Gastrocnemius medialis (tissue), 4 donors: ENCODE results near the gene IFNE. TPM values are rescaled to one million over a fixed set of nuclear protein-coding genes. Genes with fewer than 3 reads are reported as not detected.
"Not testable (repeated sequence)": the region's sequence is repeated elsewhere in the genome, so short reads cannot be mapped to it uniquely, and the experiment has no call there.

Source experiments
- ATAC-seq, 2 donors: fragments of 150-250 bp; one replicate each; pipeline ENCODE4 v1.9.1; 2016
- DNase-seq, 2 donors: peaks; one replicate each; pipeline ENCODE4 v3.0.0-alpha.2; 2019
- H3K27ac ChIP-seq, 4 donors: fragments of 200-600 bp; sonication (generic); 1 replicate in 1 of 4; 2 replicates in 3 of 4; pipeline ENCODE4 v1.5.1; 2016 to 2018; ENCODE audit warnings: mild to moderate bottlenecking in 2 of 4, moderate library complexity in 1 of 4
- H3K27me3 ChIP-seq, 3 donors: fragments of 200-600 bp; sonication (generic) in 2 of 3; 1 replicate in 1 of 3; 2 replicates in 2 of 3; pipeline versions ENCODE4 v1.5.1 to v1.6.0; 2016 to 2019; ENCODE audit warnings: mild to moderate bottlenecking in 1 of 3, moderate library complexity in 1 of 3
- H3K36me3 ChIP-seq, 2 donors: fragments of 200-600 bp; sonication (generic) in 1 of 2; one replicate each; pipeline ENCODE4 v1.5.1; 2017 to 2018
- H3K4me1 ChIP-seq, 2 donors: fragments of 200-600 bp; sonication (generic) in 1 of 2; one replicate each; pipeline ENCODE4 v1.5.1; 2016 to 2017; ENCODE audit warnings: mild to moderate bottlenecking in 2 of 2
- H3K4me3 ChIP-seq, 4 donors: fragments of 200-600 bp; sonication (generic) in 3 of 4; 1 replicate in 1 of 4; 2 replicates in 3 of 4; pipeline ENCODE4 v1.5.1; 2016 to 2019; ENCODE audit warnings: mild to moderate bottlenecking in 2 of 4
- H3K9me3 ChIP-seq, 3 donors: fragments of 200-600 bp; sonication (generic) in 2 of 3; 1 replicate in 1 of 3; 2 replicates in 2 of 3; pipeline ENCODE4 v1.5.1; 2016 to 2019
- POLR2A ChIP-seq, 2 donors: fragments of 450-650 bp; IDR thresholded peaks; one replicate each; pipeline ENCODE4 v1.6.1; 2017; ENCODE audit warnings: antibody characterized with exemption in 2 of 2, mild to moderate bottlenecking in 2 of 2, moderate library complexity in 2 of 2
- in situ Hi-C, 4 donors: fragments of 200-750 bp; cut with MboI; loops; one replicate each; pipeline versions ENCODE4 v1.15.0 to v1.8.0; 2017; ENCODE audit warnings: low sequenced_read_pairs in 4 of 4
- intact Hi-C: fragments of 100-400 bp; cut with DNase I; formaldehyde crosslinking; loops from one replicate; pipeline ENCODE4 v1.15.1; 2023; ENCODE audit warnings: low total_unique reads
- total RNA-seq, 4 donors: library from RNA; depleted of rRNA; stranded (reverse); fragments of >200 nt; gene quantifications; one replicate each; pipeline versions ENCODE4 v1.1.0 to v1.2.3, GENCODE V29; 2016
- TF ChIP-seq, protein P1 (sequence below), 5 experiments: fragments of 450-650 bp in 3 of 5; fragments of 200-600 bp in 2 of 5; sonication (generic) in 2 of 5; IDR thresholded peaks in 4 of 5; conservative IDR thresholded peaks in 1 of 5; 1 replicate in 4 of 5; 2 replicates in 1 of 5; pipeline ENCODE4 v1.5.1; 2016 to 2019; ENCODE audit warnings: antibody characterized with exemption in 5 of 5, mild to moderate bottlenecking in 3 of 5, moderate library complexity in 3 of 5

The IFNE gene
- total RNA-seq, 4 donors from 2014 or later: not detected

DNA sequence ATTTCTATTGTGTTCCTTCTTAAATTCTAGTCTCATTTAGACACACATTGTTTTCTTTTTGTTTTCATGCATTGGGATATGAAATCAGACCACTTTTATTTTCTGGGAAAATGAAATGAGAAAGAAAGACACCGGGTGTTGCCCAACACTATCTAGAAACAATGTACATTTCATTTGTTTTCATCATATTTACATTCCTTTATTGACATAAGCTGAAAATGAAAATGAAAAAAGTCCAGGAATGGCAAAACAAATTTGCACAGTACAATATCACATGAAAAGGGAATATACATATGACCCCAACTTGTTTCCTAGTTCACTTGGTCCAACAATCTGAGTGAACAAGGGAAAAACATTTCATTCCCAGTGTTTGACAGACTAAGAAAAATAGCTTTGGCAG lies 20.7 kb downstream of the IFNE start:
- no peaks in the 10 kb centered on the region for H3K36me3 ChIP-seq
- H3K27me3 ChIP-seq: peaks cover 0 to 3% (median 0%) of the 10 kb centered on the region in 3 donors
- in situ Hi-C loops: no loop called here
- intact Hi-C loops: no loop called here
- DNase-seq (no peak), ATAC-seq (no peak)
- H3K4me3 ChIP-seq: no peak overlapping the region
- no peak overlapping the region for H3K27ac ChIP-seq
- no peaks in the 10 kb centered on the region for H3K9me3 ChIP-seq
- TF ChIP-seq, protein P1, sequence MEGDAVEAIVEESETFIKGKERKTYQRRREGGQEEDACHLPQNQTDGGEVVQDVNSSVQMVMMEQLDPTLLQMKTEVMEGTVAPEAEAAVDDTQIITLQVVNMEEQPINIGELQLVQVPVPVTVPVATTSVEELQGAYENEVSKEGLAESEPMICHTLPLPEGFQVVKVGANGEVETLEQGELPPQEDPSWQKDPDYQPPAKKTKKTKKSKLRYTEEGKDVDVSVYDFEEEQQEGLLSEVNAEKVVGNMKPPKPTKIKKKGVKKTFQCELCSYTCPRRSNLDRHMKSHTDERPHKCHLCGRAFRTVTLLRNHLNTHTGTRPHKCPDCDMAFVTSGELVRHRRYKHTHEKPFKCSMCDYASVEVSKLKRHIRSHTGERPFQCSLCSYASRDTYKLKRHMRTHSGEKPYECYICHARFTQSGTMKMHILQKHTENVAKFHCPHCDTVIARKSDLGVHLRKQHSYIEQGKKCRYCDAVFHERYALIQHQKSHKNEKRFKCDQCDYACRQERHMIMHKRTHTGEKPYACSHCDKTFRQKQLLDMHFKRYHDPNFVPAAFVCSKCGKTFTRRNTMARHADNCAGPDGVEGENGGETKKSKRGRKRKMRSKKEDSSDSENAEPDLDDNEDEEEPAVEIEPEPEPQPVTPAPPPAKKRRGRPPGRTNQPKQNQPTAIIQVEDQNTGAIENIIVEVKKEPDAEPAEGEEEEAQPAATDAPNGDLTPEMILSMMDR (IDR thresholded peaks at IDR 0.05 in 4 of 5, conservative IDR thresholded peaks at IDR 0.05 in 1 of 5): no peak
- TF ChIP-seq POLR2A (IDR thresholded peaks at IDR 0.05): no peak
- no peaks in the 10 kb centered on the region for H3K4me1 ChIP-seq

DNA sequence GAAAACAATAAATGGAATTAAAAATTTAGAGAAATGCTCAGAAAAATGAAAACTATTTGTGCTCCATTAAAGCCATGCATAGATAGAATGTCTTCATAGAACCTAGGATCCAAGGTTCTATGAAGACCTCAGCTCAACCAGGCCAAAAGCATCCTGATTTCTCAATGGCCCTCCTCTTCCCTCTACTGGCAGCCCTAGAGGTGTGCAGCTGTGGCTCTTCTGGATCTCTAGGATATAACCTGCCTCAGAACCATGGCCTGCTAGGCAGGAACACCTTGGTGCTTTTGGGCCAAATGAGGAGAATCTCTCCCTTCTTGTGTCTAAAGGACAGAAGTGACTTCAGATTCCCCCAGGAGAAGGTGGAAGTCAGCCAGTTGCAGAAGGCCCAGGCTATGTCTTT lies 26.8 kb downstream of the IFNE start:
- no peaks in the 10 kb centered on the region for H3K27me3 ChIP-seq
- intact Hi-C loops (no loop called here), in situ Hi-C loops (no loop called here)
- DNase-seq (no peak), ATAC-seq (no peak)
- H3K4me3 ChIP-seq: no peak overlapping the region
- no peak overlapping the region for H3K27ac ChIP-seq
- no peaks in the 10 kb centered on the region for H3K36me3 ChIP-seq
- no peaks in the 10 kb centered on the region for H3K4me1 ChIP-seq
- TF ChIP-seq, protein P1 (IDR thresholded peaks at IDR 0.05 in 4 of 5, conservative IDR thresholded peaks at IDR 0.05 in 1 of 5): no peak
- no peak for TF ChIP-seq POLR2A (IDR thresholded peaks at IDR 0.05)
- H3K9me3 ChIP-seq: no peaks in the 10 kb centered on the region

DNA sequence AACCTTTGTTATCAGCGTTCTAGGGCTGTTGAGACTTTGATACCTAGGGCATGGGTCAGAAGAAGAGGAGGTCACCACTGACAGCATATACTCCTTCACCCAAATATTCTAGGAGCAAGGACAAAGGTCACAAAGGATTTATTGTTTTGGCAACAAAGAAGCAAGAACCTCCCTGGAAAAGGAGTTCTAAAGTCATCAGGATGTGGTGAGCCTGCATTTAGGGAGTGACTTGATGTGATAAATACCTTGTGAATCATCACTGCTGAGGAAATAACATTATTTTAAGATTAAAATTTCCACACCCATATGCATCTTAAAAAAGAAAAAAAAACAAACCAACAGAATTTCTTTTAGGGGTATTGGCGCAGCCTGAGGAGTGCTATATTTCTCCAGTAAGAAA lies 28.0 kb downstream of the IFNE start:
- TF ChIP-seq, protein P1 (IDR thresholded peaks at IDR 0.05 in 4 of 5, conservative IDR thresholded peaks at IDR 0.05 in 1 of 5): no peak
- TF ChIP-seq POLR2A (IDR thresholded peaks at IDR 0.05): no peak
- Histone ChIP-seq H3K4me3 (no peak overlapping the region), H3K36me3 (no peaks in the 10 kb centered on the region), H3K4me1 (no peaks in the 10 kb centered on the region), H3K27ac (no peak overlapping the region), H3K9me3 (no peaks in the 10 kb centered on the region), H3K27me3 (no peaks in the 10 kb centered on the region)
- no peak for ATAC-seq
- intact Hi-C loops: no loop called here
- in situ Hi-C loops: no loop called here
- no peak for DNase-seq

DNA sequence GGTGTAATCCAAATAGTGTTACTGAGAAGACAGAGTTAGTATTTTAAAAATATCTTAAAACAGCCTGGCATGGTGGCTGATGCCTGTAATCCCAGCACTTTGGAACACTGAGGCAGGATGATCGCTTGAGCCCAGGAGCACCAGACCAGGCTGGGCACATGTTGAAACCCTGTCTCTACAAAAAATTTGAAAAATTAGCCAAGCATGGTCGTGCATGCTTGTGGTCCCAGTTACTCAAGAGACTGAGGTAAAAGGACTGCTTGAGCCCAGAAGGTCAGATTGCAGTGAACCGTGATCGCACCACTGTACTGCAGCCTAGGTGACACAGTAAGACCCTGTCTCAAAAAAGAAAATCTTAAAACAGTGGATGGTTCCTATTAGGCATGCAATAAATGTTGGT lies 29.4 kb downstream of the IFNE start:
- H3K4me3 ChIP-seq: no peak overlapping the region
- DNase-seq (no peak), ATAC-seq (no peak)
- H3K9me3 ChIP-seq: no peaks in the 10 kb centered on the region
- H3K4me1 ChIP-seq: no peaks in the 10 kb centered on the region
- in situ Hi-C loops (no loop called here), intact Hi-C loops (no loop called here)
- no peaks in the 10 kb centered on the region for H3K36me3 ChIP-seq
- TF ChIP-seq, protein P1 (IDR thresholded peaks at IDR 0.05 in 4 of 5, conservative IDR thresholded peaks at IDR 0.05 in 1 of 5): no peak
- TF ChIP-seq POLR2A (IDR thresholded peaks at IDR 0.05): no peak
- H3K27ac ChIP-seq: no peak overlapping the region
- H3K27me3 ChIP-seq: no peaks in the 10 kb centered on the region

DNA sequence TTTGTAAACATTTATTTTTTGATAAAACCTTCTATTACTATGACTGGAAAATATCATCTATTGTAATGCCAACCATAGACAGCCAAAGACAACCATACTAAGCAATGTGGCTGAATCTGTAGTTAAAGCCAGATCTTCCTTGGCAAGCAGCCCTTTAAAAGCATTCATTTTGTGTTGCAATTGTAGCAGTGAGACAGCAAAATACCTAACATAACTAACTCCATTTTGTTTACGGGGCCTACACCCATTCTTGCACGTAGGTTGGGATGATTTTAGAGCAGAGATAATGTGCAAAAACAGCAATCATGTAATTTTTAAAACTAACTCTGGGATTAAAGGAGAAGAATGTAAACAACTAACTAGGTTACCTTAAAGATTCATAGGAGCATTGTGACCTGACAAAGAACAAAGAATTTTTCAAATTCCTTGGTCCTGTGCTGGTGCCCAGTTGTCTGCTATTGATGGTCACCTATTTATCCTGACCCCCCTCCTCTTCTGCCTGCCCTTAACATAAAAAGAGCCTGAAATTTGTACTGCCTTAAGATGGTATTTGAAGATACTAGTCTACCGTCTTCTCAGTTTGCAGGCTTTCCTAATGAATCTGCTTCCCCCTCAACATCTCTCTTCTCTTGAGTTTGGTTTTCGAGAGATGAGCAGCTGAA lies 31.2 kb downstream of the IFNE start:
- TF ChIP-seq, protein P1 (IDR thresholded peaks at IDR 0.05 in 4 of 5, conservative IDR thresholded peaks at IDR 0.05 in 1 of 5): no peak
- TF ChIP-seq POLR2A (IDR thresholded peaks at IDR 0.05): no peak
- no peaks in the 10 kb centered on the region for H3K27me3 ChIP-seq
- ATAC-seq (no peak), DNase-seq (no peak)
- intact Hi-C loops: no loop called here
- H3K27ac ChIP-seq: no peak overlapping the region
- H3K4me1 ChIP-seq: no peaks in the 10 kb centered on the region
- H3K4me3 ChIP-seq: no peak overlapping the region
- in situ Hi-C loops: no loop called here
- H3K9me3 ChIP-seq: no peaks in the 10 kb centered on the region
- no peaks in the 10 kb centered on the region for H3K36me3 ChIP-seq

DNA sequence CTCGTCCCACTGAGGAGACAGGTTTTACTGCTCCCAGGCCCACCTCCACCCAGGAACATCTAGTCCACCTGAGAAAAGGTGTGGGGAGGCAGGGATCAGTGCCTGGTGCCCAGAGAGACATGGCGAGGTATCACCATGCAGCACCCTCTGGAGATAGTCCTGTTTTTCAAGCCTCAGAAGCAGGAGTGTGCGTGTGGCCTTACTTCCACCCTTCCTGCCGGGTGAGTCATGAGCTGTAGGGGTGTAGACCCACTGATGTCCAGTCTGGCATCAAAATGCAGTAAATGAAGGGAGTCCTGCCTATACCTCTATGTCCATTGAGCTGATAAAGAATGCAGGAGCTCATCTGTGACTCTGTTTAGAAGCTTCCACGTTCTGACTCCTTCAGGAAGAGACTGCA lies 32.8 kb downstream of the IFNE start:
- H3K9me3 ChIP-seq, H3K27ac ChIP-seq, in situ Hi-C loops, ATAC-seq, H3K27me3 ChIP-seq, DNase-seq, H3K36me3 ChIP-seq, H3K4me3 ChIP-seq, intact Hi-C loops, H3K4me1 ChIP-seq: not testable (repeated sequence)
